Measurements from ENCODE around the gene SLFN14. TPM values are rescaled to one million over a fixed set of nuclear protein-coding genes. Genes with fewer than 3 reads are reported as not detected.
"Not testable (repeated sequence)": the region's sequence is repeated elsewhere in the genome, so short reads cannot be mapped to it uniquely, and the experiment has no call there.

Gene SLFN14
- total RNA-seq, 1 donor from 2014 or later = not detected

GRCh38 chr17:35569405-35569804 lies 8.8 kb upstream of the SLFN14 start:
- H3K4me3 ChIP-seq (ENCODE audit: low read depth, low read length) = no peak overlapping the region
- peaks cover 1% of the 10 kb centered on the region for H3K36me3 ChIP-seq (ENCODE audit: control insufficient read depth, insufficient read depth, low read length)
- FAIRE-seq = no peak
- H3K27me3 ChIP-seq (ENCODE audit: control insufficient read depth, insufficient read depth, low read length) = no peaks in the 10 kb centered on the region
- TF ChIP-seq CTCF (IDR thresholded peaks at IDR 0.05; ENCODE audit: insufficient read depth, low read length, severe bottlenecking) = no peak
- no peak for DNase-seq (ENCODE audit: low read depth)

- Histone ChIP-seq H3K36me3 (ENCODE audit: control insufficient read depth, insufficient read depth, low read length) (peaks cover under 1% of the 10 kb centered on the region), H3K27me3 (ENCODE audit: control insufficient read depth, insufficient read depth, low read length) (no peaks in the 10 kb centered on the region), H3K4me3 (ENCODE audit: low read depth, low read length) (peak overlapping the region; percentile 63)
- DNase-seq (ENCODE audit: low read depth) = peak; percentile 56
- TF ChIP-seq CTCF (IDR thresholded peaks at IDR 0.05; ENCODE audit: insufficient read depth, low read length, severe bottlenecking) = no peak
- no peak for FAIRE-seq
Measured at GRCh38 chr17:35568561-35568960, 7.9 kb upstream of the SLFN14 start.

GRCh38 chr17:35566968-35567367 lies 6.3 kb upstream of the SLFN14 start:
- TF ChIP-seq CTCF (IDR thresholded peaks at IDR 0.05; ENCODE audit: insufficient read depth, low read length, severe bottlenecking) = no peak
- Histone ChIP-seq H3K36me3 (ENCODE audit: control insufficient read depth, insufficient read depth, low read length) (no peaks in the 10 kb centered on the region), H3K4me3 (ENCODE audit: low read depth, low read length) (no peak overlapping the region), H3K27me3 (ENCODE audit: control insufficient read depth, insufficient read depth, low read length) (no peaks in the 10 kb centered on the region)
- no peak for DNase-seq (ENCODE audit: low read depth)
- FAIRE-seq = no peak

GRCh38 chr17:35563181-35563580 lies 2.6 kb upstream of the SLFN14 start:
- H3K4me3 ChIP-seq (ENCODE audit: low read depth, low read length); H3K36me3 ChIP-seq (ENCODE audit: control insufficient read depth, insufficient read depth, low read length); FAIRE-seq; H3K27me3 ChIP-seq (ENCODE audit: control insufficient read depth, insufficient read depth, low read length); DNase-seq (ENCODE audit: low read depth): not testable (repeated sequence)

- H3K36me3 ChIP-seq (ENCODE audit: control insufficient read depth, insufficient read depth, low read length) = no peaks in the 10 kb centered on the region
- no peaks in the 10 kb centered on the region for H3K27me3 ChIP-seq (ENCODE audit: control insufficient read depth, insufficient read depth, low read length)
- FAIRE-seq (no peak), DNase-seq (ENCODE audit: low read depth) (no peak)
- H3K4me3 ChIP-seq (ENCODE audit: low read depth, low read length) = no peak overlapping the region
- TF ChIP-seq CTCF (IDR thresholded peaks at IDR 0.05; ENCODE audit: insufficient read depth, low read length, severe bottlenecking) = no peak
Measured at GRCh38 chr17:35559495-35560210, 966 bp downstream of the SLFN14 start.

- Histone ChIP-seq H3K36me3 (ENCODE audit: control insufficient read depth, insufficient read depth, low read length) (no peaks in the 10 kb centered on the region), H3K4me3 (ENCODE audit: low read depth, low read length) (no peak overlapping the region), H3K27me3 (ENCODE audit: control insufficient read depth, insufficient read depth, low read length) (peaks cover 2% of the 10 kb centered on the region)
- FAIRE-seq (no peak), DNase-seq (ENCODE audit: low read depth) (no peak)
- no peak for TF ChIP-seq CTCF (IDR thresholded peaks at IDR 0.05; ENCODE audit: insufficient read depth, low read length, severe bottlenecking)
Measured at GRCh38 chr17:35557353-35557752, 3.3 kb downstream of the SLFN14 start.

All from bronchial epithelial cell (primary cell).